GM12801 (cell line): ENCODE results near the gene BFAR.

Experiments used
- TF ChIP-seq, protein P1 (sequence below): IDR thresholded peaks from one replicate; pipeline ENCODE4 v1.5.1; 2011; ENCODE audit warnings: control low read depth; ENCODE audit not compliant: insufficient read length; ENCODE audit errors: extremely low read depth

The BFAR gene

DNA sequence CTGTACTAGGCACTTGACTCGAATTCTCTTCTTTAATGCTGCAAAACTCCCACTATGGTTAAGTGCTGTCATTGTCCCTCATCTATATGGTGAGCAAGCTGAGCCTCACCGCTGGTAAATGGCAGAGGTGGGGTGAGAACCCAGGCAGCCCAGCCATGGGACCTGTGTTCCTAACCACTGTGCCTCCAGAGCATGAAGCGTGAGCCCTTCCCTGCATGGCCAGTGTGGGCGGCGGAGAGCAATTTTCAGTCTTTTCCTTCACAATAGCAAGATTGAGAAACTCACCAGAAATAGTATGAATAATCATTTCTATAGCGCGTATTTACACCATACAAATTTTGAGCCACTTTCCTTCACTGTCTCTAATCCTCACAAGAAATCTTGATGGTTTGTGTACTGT is 9.2 kb downstream of the BFAR start:
- TF ChIP-seq, protein P1, sequence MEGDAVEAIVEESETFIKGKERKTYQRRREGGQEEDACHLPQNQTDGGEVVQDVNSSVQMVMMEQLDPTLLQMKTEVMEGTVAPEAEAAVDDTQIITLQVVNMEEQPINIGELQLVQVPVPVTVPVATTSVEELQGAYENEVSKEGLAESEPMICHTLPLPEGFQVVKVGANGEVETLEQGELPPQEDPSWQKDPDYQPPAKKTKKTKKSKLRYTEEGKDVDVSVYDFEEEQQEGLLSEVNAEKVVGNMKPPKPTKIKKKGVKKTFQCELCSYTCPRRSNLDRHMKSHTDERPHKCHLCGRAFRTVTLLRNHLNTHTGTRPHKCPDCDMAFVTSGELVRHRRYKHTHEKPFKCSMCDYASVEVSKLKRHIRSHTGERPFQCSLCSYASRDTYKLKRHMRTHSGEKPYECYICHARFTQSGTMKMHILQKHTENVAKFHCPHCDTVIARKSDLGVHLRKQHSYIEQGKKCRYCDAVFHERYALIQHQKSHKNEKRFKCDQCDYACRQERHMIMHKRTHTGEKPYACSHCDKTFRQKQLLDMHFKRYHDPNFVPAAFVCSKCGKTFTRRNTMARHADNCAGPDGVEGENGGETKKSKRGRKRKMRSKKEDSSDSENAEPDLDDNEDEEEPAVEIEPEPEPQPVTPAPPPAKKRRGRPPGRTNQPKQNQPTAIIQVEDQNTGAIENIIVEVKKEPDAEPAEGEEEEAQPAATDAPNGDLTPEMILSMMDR = no peak

DNA sequence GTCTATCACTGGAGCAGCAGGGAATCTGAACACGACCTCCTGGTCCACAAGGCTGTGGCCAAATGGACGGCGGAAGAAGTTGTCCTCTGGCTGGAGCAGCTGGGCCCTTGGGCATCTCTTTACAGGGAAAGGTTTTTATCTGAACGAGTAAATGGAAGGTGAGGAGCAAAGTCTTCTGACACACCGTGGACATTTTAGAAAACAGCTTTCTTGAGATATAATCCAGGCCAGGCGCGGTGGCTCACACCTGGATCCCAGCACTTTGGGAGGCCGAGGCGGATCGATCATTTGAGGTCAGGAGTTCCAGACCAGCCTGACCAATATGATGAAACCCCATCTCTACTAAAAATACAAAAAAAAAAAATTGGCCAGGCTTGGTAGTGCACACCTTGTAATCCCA is 17.1 kb downstream of the BFAR start:
- TF ChIP-seq, protein P1 = no peak

DNA sequence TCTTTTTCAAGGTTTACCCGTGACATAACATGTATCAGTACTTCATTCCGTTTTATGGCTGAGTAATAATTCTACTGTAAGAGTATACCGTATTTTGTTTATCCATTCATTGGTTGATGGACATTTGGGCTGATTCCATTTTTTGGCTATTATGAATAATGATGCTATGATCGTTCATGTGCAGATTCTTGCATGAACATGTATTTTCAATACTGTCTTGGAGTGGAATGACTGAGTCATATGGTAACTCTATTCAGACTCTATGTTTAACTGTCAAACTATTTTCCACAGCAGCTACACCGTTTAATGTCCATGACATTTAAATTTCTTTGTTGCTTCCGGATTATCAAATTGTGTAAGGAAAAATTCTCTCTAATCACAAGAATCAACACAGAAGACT is 17.9 kb downstream of the BFAR start:
- TF ChIP-seq, protein P1 = no peak

GRCh38 chr16:14652726-14653125 is 20.0 kb downstream of the BFAR start:
- TF ChIP-seq, protein P1 = no peak

DNA sequence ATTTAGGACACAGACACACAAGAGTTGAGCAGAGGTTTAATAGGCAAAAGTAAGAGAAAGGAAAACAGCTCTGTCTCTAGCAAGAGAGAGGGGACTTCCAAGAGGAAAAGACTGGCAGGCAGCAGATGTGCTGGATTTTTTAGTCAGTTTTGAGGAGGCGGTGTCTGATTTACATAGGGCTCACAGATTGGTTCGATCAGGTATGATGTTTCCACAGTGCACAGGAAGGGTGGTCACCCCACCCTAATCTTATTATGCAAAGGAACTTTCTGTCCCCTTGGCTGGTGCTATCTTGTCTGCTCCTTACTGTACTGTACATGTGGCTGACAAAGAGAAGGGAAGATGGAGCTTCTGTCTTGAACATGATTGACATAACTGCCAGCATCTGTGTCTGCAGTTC is 25.3 kb downstream of the BFAR start:
- TF ChIP-seq, protein P1 = no peak

DNA sequence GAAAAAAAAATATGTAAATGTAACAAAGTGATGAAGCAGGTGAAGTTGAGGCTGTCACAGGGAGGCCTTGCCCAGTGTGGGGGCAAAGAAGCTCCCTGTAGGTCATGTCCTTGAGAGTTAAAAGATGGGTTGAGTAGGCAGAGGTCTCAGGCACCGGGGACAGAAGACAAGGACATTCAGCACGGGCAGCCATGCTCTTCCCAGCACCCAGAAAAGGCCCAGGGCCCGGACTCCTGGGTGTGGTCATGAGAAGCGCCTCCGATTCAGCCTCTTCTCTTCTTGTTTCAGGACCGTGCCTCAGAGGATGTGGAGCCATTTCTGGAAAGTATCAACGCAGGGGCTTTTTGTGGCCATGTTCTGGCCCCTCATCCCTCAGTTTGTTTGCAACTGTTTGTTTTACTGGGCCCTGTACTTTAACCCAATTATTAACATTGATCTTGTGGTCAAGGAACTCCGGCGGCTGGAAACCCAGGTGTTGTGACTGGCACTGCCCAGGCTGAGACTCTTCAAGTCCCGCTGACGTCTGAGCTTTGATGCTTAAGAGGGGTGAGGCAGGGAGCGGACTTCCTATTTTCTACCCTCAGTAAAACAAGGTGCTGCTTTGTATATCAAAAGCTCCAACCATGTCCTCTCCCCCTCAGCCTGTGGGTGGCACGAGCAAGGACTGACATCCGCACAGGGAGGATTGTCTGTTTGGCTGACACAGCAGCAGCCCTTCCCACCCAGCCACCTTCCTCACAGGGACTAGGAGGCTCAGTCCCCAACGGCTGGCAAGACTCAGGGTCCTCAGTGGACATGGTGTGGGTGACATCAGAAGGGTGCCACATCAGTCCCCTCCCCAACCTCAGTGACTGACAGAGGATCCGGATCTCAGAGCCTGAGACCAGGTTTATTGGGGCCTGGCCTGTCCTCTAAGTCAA is 34.9 kb downstream of the BFAR start:
- TF ChIP-seq, protein P1 = no peak

GRCh38 chr16:14668556-14669223 is 35.9 kb downstream of the BFAR start:
- TF ChIP-seq, protein P1 = no peak
